ENCODE results near the gene N4BP2L1. TPM values are rescaled to one million over a fixed set of nuclear protein-coding genes. Genes with fewer than 3 reads are reported as not detected.

N4BP2L1 gene
- total and polyA plus RNA-seq, 4 donors: 11.0 to 64.6 (median 26.5) TPM

DNA sequence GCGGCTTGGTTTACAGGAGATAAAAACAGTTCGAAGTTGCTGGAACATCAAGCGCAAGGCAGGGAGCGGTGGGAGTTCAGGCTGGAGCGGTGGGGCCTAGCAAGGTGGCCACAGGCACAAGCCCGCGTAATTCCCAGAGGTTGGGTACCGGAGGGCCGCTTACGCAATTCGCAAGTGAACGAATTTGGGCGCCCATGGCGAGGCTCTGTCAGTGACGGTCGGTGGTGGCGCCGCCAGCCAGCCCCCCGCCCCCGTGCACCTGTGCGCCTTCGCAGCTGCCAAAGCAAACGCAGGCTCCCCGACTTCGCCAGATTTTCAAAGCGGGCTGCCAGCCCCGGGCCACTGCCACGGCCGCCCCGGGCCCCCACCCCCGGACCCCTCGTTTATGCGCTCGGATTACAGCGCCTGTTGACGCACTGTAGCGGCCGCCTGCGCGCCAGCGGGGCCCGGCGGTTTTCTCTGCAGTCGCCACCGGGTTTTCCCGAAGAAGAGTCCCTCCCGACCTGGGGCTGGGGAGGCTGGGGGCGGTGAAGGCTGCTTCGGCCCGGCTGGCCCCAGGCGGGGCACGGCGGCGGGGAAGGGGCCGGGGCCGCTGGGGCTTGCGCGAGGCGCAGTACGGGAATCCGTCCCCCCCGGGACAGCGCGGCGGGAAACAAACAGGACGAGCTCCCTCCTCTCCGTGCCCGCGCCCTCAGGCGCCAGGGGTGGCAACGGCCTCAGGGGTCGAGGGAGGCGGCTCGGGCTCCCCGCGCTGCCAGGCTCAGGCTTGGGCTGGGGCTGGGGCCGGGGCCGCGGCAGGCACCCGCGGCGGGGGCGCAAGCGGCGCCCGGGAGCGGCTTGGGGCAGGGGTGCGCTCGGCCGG lies 709 bp downstream of the N4BP2L1 start:
- WGBS: under 1% methylated on average over 90 of the region's 90 CpGs
- TF ChIP-seq NR2F2 (IDR thresholded peaks at IDR 0.05): no peak
- no peak for TF ChIP-seq TAF1 (conservative IDR thresholded peaks at IDR 0.05)
- no peak for TF ChIP-seq HNF4G (IDR thresholded peaks at IDR 0.05)
- no peak for TF ChIP-seq SP1 (IDR thresholded peaks at IDR 0.05)
- no peak for TF ChIP-seq MAX (IDR thresholded peaks at IDR 0.05)
- TF ChIP-seq JUND (IDR thresholded peaks at IDR 0.05): no peak
- TF ChIP-seq GABPA (IDR thresholded peaks at IDR 0.05 in 1 of 2, conservative IDR thresholded peaks at IDR 0.05 in 1 of 2): no peak
- TF ChIP-seq FOXA2 (IDR thresholded peaks at IDR 0.05): no peak
- TF ChIP-seq EGR1 (IDR thresholded peaks at IDR 0.05; ENCODE audit: low read depth in 2 of 2): peak in 1 of 2 donors; percentile 15
- no peak for TF ChIP-seq REST (IDR thresholded peaks at IDR 0.05)
- no peak for TF ChIP-seq RXRA (IDR thresholded peaks at IDR 0.05)
- peak; percentile 82 for TF ChIP-seq YY1 (IDR thresholded peaks at IDR 0.05)
- TF ChIP-seq RAD21 (IDR thresholded peaks at IDR 0.05): no peak
- Histone ChIP-seq H3K9ac (ENCODE audit: low read depth in 1 of 2, low read length in 2 of 2) (peak overlapping the region; percentile 70 to 94), H3K4me1 (ENCODE audit: control insufficient read depth in 4 of 4, insufficient read depth in 4 of 4, low read length in 3 of 4) (peaks cover 8 to 33% (median 20%) of the 10 kb centered on the region in 4 donors), H3K36me3 (ENCODE audit: control insufficient read depth in 4 of 4, insufficient read depth in 3 of 4, low read depth in 1 of 4, low read length in 3 of 4) (peaks cover 0 to 5% (median 2%) of the 10 kb centered on the region in 4 donors), H3K9me3 (ENCODE audit: control insufficient read depth in 4 of 4, low read length in 3 of 4) (no peaks in the 10 kb centered on the region), H3K27me3 (ENCODE audit: control insufficient read depth in 4 of 4, insufficient read depth in 4 of 4, low read length in 3 of 4) (no peaks in the 10 kb centered on the region), H3K27ac (ENCODE audit: low read depth in 1 of 2, low read length in 2 of 2) (peak overlapping the region; percentile 96 to 99), H3K4me3 (ENCODE audit: low read depth in 1 of 3, low read length in 3 of 3) (peak overlapping the region; percentile 67 to 95 (median 70))
- peak; percentile 64 for DNase-seq (ENCODE audit: low spot score)

GRCh38 chr13:32426191-32426989 lies 1.5 kb downstream of the N4BP2L1 start:
- Histone ChIP-seq H3K4me3 (ENCODE audit: low read depth in 1 of 3, low read length in 3 of 3) (peak overlapping the region; percentile 67 to 95 (median 70)), H3K9ac (ENCODE audit: low read depth in 1 of 2, low read length in 2 of 2) (peak overlapping the region; percentile 70 to 71), H3K36me3 (ENCODE audit: control insufficient read depth in 4 of 4, insufficient read depth in 3 of 4, low read depth in 1 of 4, low read length in 3 of 4) (peaks cover 0 to 6% (median 3%) of the 10 kb centered on the region in 4 donors), H3K9me3 (ENCODE audit: control insufficient read depth in 4 of 4, low read length in 3 of 4) (no peaks in the 10 kb centered on the region), H3K27ac (ENCODE audit: low read depth in 1 of 2, low read length in 2 of 2) (peak overlapping the region; percentile 96 to 99), H3K27me3 (ENCODE audit: control insufficient read depth in 4 of 4, insufficient read depth in 4 of 4, low read length in 3 of 4) (no peaks in the 10 kb centered on the region), H3K4me1 (ENCODE audit: control insufficient read depth in 4 of 4, insufficient read depth in 4 of 4, low read length in 3 of 4) (peaks cover 8 to 33% (median 20%) of the 10 kb centered on the region in 4 donors)
- no peak for DNase-seq (ENCODE audit: low spot score)
- WGBS: 10% methylated on average over 19 of the region's 19 CpGs
- TF ChIP-seq SP1 (IDR thresholded peaks at IDR 0.05) (peak; percentile 30), ATF3 (IDR thresholded peaks at IDR 0.05) (no peak), RAD21 (IDR thresholded peaks at IDR 0.05) (peak in 1 of 2 donors; percentile 9), HNF4A (conservative IDR thresholded peaks at IDR 0.05) (peak in 1 of 2 donors; percentile 9), NR2F2 (IDR thresholded peaks at IDR 0.05) (no peak), RXRA (IDR thresholded peaks at IDR 0.05) (peak in 1 of 2 donors; percentile 14), YY1 (IDR thresholded peaks at IDR 0.05) (peak; percentile 10)
